ENCODE data around the gene RGMA.

RGMA gene

DNA sequence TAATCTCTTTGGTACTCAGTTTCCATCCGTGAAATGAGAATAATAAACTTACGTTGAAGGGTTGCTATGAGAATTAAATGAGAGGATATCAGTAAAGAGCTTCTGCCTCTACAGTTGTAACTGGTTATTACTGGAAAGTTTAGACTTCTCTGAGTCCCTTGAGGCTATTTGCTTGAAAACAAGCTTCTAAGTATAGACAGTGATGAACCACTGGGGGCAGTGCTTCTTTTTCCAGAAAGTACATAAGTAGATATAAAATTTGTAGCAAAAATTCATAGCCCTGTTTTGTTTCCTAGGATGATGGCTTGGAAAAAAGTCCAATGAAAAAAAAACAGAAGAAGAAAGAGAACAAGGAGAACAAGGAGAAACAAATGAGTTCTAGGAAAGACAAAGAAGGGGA is 87.1 kb downstream of the RGMA start:
- DNase-seq = no peak

DNA sequence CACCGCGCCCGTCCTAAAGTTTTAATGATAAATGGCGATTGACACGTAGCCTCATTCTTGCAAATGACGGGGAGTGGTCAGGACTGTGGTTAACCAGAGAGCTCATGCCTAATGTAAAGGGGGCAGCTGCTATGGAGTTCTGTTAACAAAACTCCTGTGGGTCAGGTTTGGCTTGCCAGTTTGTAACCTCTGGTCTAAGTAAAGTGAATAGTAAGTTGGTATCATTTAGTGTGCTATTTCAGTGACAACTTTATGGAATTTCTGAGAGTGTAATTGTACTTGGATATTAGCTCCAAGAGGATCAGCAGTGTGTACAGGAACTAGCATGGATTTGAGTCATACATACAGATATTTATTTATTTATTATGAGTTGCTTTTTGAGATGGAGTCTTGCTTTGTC is 87.9 kb downstream of the RGMA start:
- no peak for DNase-seq

DNA sequence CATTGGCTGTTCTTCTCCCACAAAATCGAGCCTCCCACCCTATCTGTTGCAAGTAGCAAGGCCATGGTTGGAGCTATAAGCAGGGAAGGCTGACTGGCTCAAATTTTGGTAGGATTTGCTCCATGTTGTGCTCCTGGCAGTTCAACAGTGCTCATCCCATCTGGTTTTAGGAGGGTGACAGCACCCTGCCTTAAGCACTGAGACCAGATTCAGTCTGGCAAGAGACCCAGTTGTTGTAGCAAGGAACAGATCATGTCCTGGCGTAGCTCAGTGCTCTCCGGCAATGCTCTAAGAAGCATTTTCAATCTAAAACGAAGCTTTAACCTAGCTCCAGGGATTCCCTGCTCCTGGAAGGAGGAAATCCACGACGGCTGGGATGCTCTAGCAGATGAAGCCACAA is 91.2 kb downstream of the RGMA start:
- DNase-seq = no peak

DNA sequence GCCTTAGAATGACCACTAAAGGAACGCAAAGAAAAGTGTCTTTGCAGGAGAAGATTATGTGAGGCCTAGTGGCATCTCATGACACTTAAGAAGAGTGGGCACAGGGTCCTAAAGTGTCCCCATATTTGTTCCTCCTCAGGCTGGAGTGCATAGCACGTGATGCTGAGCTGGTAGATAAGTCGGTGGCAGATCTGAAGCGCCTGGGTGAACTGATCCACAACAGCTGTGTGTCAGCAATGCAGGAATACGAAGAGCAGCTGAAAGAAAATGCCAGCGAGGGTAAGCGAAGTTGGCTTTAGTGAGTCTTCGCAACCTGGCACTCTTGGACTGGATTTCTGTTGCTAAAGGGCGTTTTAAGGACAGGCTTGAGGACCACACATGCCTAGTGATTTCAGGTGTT is 96.3 kb downstream of the RGMA start:
- no peak for DNase-seq

DNA sequence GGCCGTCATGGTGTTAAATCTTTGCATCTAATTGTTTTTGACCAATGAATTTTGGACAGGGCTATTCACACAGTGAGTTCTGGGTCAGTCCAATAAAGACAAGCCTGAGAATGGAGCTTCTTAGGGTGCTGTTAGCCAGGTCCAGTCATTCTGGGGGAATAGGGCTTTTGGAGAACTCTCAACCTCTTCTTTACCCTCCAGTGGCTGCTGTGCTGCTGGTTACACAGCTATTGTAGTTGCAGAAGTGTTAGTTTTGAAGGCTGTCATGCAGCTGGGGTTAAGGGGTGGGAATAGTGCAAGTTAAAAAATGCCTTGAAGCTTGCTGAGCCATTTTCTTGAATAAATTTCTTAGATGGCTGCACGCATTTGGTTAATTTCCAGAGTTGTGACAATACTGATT is 99.0 kb downstream of the RGMA start:
- no peak for DNase-seq

DNA sequence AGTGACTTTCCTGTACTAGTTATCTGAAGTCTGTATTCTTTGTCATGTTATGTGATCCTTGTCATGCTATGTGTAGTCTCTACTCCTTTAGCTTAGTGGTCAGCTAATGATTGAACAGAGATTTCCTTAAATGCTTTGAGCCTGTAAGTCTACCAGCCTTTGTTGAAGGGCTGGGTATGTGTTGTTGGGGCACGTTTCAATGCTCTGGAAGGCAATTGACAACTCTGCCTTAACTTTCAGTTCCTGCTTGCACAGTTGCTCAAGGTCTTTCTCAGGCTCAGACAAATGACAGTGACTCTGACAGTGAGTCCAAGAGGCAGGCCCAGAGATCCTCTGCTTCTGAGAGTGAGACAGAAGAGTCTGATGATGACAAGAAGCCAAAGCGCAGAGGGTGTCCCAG is 99.5 kb downstream of the RGMA start:
- no peak for DNase-seq
